Loucy (cell line): Measurements from ENCODE around the gene LRSAM1.

ENCODE experiments used
- H2AFZ ChIP-seq: fragments of 200-600 bp; sonication (generic); 2 replicates; pipeline ENCODE4 v1.6.0; 2016; ENCODE audit warnings: antibody characterized with exemption, mild to moderate bottlenecking, low read length, moderate library complexity
- H3F3A ChIP-seq: fragments of 200-600 bp; 2 replicates; pipeline ENCODE4 v1.6.0; 2016; ENCODE audit warnings: antibody characterized with exemption, low read depth, mild to moderate bottlenecking
- H3K27me3 ChIP-seq: fragments of 200-600 bp; sonication (generic); 2 replicates; pipeline ENCODE4 v1.6.1; 2014; ENCODE audit warnings: low read length, mild to moderate bottlenecking; ENCODE audit not compliant: insufficient read depth, poor library complexity, severe bottlenecking
- H3K36me3 ChIP-seq: fragments of 200-600 bp; sonication (generic); 2 replicates; pipeline ENCODE4 v1.6.1; 2016; ENCODE audit warnings: low read length; ENCODE audit not compliant: insufficient read depth
- H3K4me1 ChIP-seq: fragments of 200-600 bp; sonication (generic); 2 replicates; pipeline ENCODE4 v1.5.1; 2014; ENCODE audit warnings: low read length, mild to moderate bottlenecking; ENCODE audit not compliant: insufficient read depth, poor library complexity, severe bottlenecking
- H3K4me2 ChIP-seq: fragments of 200-600 bp; sonication (generic); 2 replicates; pipeline ENCODE4 v1.6.0; 2014; ENCODE audit warnings: antibody characterized with exemption, low read length, low read depth, mild to moderate bottlenecking; ENCODE audit not compliant: poor library complexity, severe bottlenecking
- H3K4me3 ChIP-seq: fragments of 200-600 bp; sonication (generic); 2 replicates; pipeline ENCODE4 v1.5.1; 2014; ENCODE audit warnings: low read length, mild to moderate bottlenecking, mixed read lengths; ENCODE audit not compliant: poor library complexity, severe bottlenecking
- H3K79me2 ChIP-seq: fragments of 200-600 bp; sonication (generic); 2 replicates; pipeline ENCODE4 v1.6.1; 2014; ENCODE audit warnings: low read length; ENCODE audit not compliant: insufficient read depth
- H3K9ac ChIP-seq: fragments of 200-600 bp; sonication (generic); 2 replicates; pipeline ENCODE4 v1.6.0; 2014; ENCODE audit warnings: mild to moderate bottlenecking, low read depth, low read length, moderate library complexity; ENCODE audit not compliant: poor library complexity, severe bottlenecking
- H3K9me2 ChIP-seq: fragments of 200-600 bp; sonication (generic); replicated peaks from 2 replicates; pipeline ENCODE4 v1.6.1; 2016; ENCODE audit warnings: low read depth, low read length, mixed read lengths
- H3K9me3 ChIP-seq: fragments of 200-600 bp; sonication (generic); 2 replicates; pipeline ENCODE4 v1.6.1; 2014; ENCODE audit warnings: mild to moderate bottlenecking, antibody characterized with exemption, low read length, low read depth; ENCODE audit not compliant: insufficient read depth
- H4K20me1 ChIP-seq: fragments of 200-600 bp; sonication (generic); 2 replicates; pipeline ENCODE4 v1.6.0; 2014; ENCODE audit warnings: antibody characterized with exemption, low read length, mild to moderate bottlenecking; ENCODE audit not compliant: insufficient read depth, poor library complexity, severe bottlenecking
- CTCF ChIP-seq: fragments of 200-600 bp; sonication (generic); conservative IDR thresholded peaks from 2 replicates; pipeline ENCODE4 v1.5.1; 2014; ENCODE audit warnings: mild to moderate bottlenecking, antibody characterized with exemption, low read length
- EZH2phosphoT487 ChIP-seq: fragments of 200-600 bp; IDR thresholded peaks from 2 replicates; pipeline ENCODE4 v1.6.1; 2018; ENCODE audit warnings: antibody characterized with exemption, mild to moderate bottlenecking, moderate library complexity, borderline replicate concordance

Gene LRSAM1

GRCh38 chr9:127539982-127540663 lies 88.8 kb downstream of the LRSAM1 start:
- H3K36me3 ChIP-seq, result no peaks in the 10 kb centered on the region
- no peaks in the 10 kb centered on the region for H3K4me1 ChIP-seq
- H3K4me2 ChIP-seq, result no peak overlapping the region
- no peaks in the 10 kb centered on the region for H3F3A ChIP-seq
- no peaks in the 10 kb centered on the region for H4K20me1 ChIP-seq
- no peak overlapping the region for H2AFZ ChIP-seq
- TF ChIP-seq CTCF (no peak), EZH2phosphoT487 (no peak)
- H3K9ac ChIP-seq, result no peak overlapping the region
- no peaks in the 10 kb centered on the region for H3K27me3 ChIP-seq
- peaks cover 25% of the 10 kb centered on the region; the same call in 1 of the 2 replicates for H3K79me2 ChIP-seq
- no peak overlapping the region for H3K4me3 ChIP-seq
- H3K9me2 ChIP-seq, result no peaks in the 10 kb centered on the region
- no peaks in the 10 kb centered on the region for H3K9me3 ChIP-seq

- Histone ChIP-seq H3K4me3 (no peak overlapping the region), H3K9me3 (no peaks in the 10 kb centered on the region), H3K9ac (no peak overlapping the region), H3K9me2 (no peaks in the 10 kb centered on the region), H3K27me3 (no peaks in the 10 kb centered on the region), H4K20me1 (no peaks in the 10 kb centered on the region), H3K4me1 (peaks cover 3% of the 10 kb centered on the region), H3K79me2 (peaks cover 25% of the 10 kb centered on the region; the same call in 1 of the 2 replicates), H3K4me2 (no peak overlapping the region), H3F3A (no peaks in the 10 kb centered on the region), H2AFZ (no peak overlapping the region), H3K36me3 (no peaks in the 10 kb centered on the region)
- TF ChIP-seq EZH2phosphoT487 (no peak), CTCF (no peak; the same call in 1 of the 2 replicates)
Observed at GRCh38 chr9:127540664-127541041, 89.3 kb downstream of the LRSAM1 start.

GRCh38 chr9:127541176-127541575 lies 89.9 kb downstream of the LRSAM1 start:
- Histone ChIP-seq H2AFZ (no peak overlapping the region), H3K9me3 (no peaks in the 10 kb centered on the region), H3K9me2 (no peaks in the 10 kb centered on the region), H3F3A (no peaks in the 10 kb centered on the region), H3K4me3 (no peak overlapping the region), H4K20me1 (no peaks in the 10 kb centered on the region), H3K79me2 (peaks cover 29% of the 10 kb centered on the region; the same call in 1 of the 2 replicates), H3K4me2 (no peak overlapping the region), H3K9ac (no peak overlapping the region), H3K36me3 (no peaks in the 10 kb centered on the region), H3K4me1 (peaks cover 3% of the 10 kb centered on the region), H3K27me3 (no peaks in the 10 kb centered on the region)
- no peak for TF ChIP-seq EZH2phosphoT487
- TF ChIP-seq CTCF, result no peak
